Endodermal cell (in vitro differentiated cells): ENCODE measurements around the gene ANKFN1. TPM values are rescaled to one million over a fixed set of nuclear protein-coding genes. Genes with fewer than 3 reads are reported as not detected.
A peak's percentile ranks its signal among the peaks of the same experiment; 100 is the strongest.

Experiments
- DNase-seq: peaks from one replicate; pipeline ENCODE4 v3.0.0-alpha.2; 2017
- H3K27ac ChIP-seq: 2 replicates; pipeline ENCODE4 v1.5.1; 2013; ENCODE audit warnings: mild to moderate bottlenecking, low read depth, low read length, moderate library complexity
- H3K27me3 ChIP-seq: 2 replicates; pipeline ENCODE4 v1.6.1; 2013; ENCODE audit warnings: mild to moderate bottlenecking, low read length, moderate library complexity; ENCODE audit not compliant: insufficient read depth, control insufficient read depth, poor library complexity, severe bottlenecking
- H3K36me3 ChIP-seq: 2 replicates; pipeline ENCODE4 v1.7.0; 2013; ENCODE audit warnings: mild to moderate bottlenecking, low read length, moderate library complexity; ENCODE audit not compliant: control insufficient read depth, insufficient read depth
- H3K4me1 ChIP-seq: one replicate; pipeline ENCODE4 v1.7.0; 2013; ENCODE audit warnings: low read length; ENCODE audit not compliant: control insufficient read depth, insufficient read depth
- H3K4me3 ChIP-seq: 2 replicates; pipeline ENCODE4 v1.5.1; 2013; ENCODE audit warnings: mild to moderate bottlenecking, low read length, moderate library complexity
- H3K9ac ChIP-seq: 2 replicates; pipeline ENCODE4 v1.6.1; 2013; ENCODE audit warnings: mild to moderate bottlenecking, low read length, moderate library complexity; ENCODE audit not compliant: poor library complexity, severe bottlenecking; ENCODE audit errors: extremely low read depth
- H3K9me3 ChIP-seq: 2 replicates; pipeline ENCODE4 v1.6.1; 2013; ENCODE audit warnings: mild to moderate bottlenecking, low read length, moderate library complexity; ENCODE audit not compliant: control insufficient read depth
- H3K27ac Mint-ChIP-seq: 2 replicates; pipeline ENCODE4 v1.8.0; 2020; ENCODE audit warnings: mixed read lengths
- H3K27me3 Mint-ChIP-seq: 2 replicates; pipeline ENCODE4 v1.8.0; 2021; ENCODE audit warnings: mild to moderate bottlenecking, mixed read lengths; ENCODE audit not compliant: insufficient read depth
- H3K36me3 Mint-ChIP-seq: 2 replicates; pipeline ENCODE4 v1.8.0; 2020; ENCODE audit warnings: low read depth, mixed read lengths
- H3K4me1 Mint-ChIP-seq: 2 replicates; pipeline ENCODE4 v1.8.0; 2020; ENCODE audit warnings: mixed read lengths
- H3K4me3 Mint-ChIP-seq: 2 replicates; pipeline ENCODE4 v1.8.0; 2020; ENCODE audit warnings: mild to moderate bottlenecking, moderate library complexity, mixed read lengths
- H3K9me3 Mint-ChIP-seq: 2 replicates; pipeline ENCODE4 v1.8.0; 2020; ENCODE audit warnings: mild to moderate bottlenecking, mixed read lengths
- WGBS, 2 experiments: methylation state at CpG; one replicate each; pipeline versions ENCODE4 v1.1.5 to v1.1.7; 2013; ENCODE audit warnings: missing lambda C conversion rate in 2 of 2, mixed read lengths in 1 of 2; ENCODE audit not compliant: insufficient coverage in 1 of 2, insufficient read length in 1 of 2; 5-methylcytosine and 5-hydroxymethylcytosine counted together
- total RNA-seq, 2 donors: library from RNA; stranded (reverse); fragmentation: NEBNext Ultra II Directional in 1 of 2; extraction: Animal tissue kit (Norgen Biotek cat#: 25700) in 1 of 2; gene quantifications; 2 replicates in 1 of 2; 3 replicates in 1 of 2; pipeline ENCODE4 v1.2.1, GENCODE V29; 2021
- TF ChIP-seq, protein P1 (sequence below): fragments of 200-600 bp; sonication (generic); conservative IDR thresholded peaks from 2 replicates; pipeline ENCODE4 v1.5.0; 2021; ENCODE audit warnings: antibody characterized with exemption, mild to moderate bottlenecking

Gene ANKFN1
- total RNA-seq, 2 donors from 2014 or later: not detected

DNA sequence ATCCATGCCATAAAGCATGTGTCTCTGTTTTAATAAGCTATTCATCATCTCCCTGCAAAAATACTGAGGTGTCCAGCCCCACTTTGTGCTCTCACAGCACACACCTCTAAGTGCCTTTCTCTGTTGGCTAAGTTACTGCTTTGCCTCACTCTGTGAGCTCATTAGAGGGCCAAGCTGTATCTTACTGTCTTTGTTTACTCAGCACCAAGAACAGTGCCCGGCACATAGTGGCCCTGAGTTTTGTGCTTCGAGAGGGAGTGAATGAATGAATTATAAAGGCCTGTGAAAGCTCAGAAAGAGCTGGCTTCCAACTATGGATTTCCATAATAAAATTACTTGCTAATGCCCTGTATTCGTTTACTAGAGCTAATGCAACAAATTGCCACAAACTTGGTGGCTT, 390.0 kb downstream of the ANKFN1 start:
- no peak overlapping the region for H3K27ac Mint-ChIP-seq
- no peaks in the 10 kb centered on the region for H3K4me1 Mint-ChIP-seq

GRCh38 chr17:56545106-56545505, 391.8 kb downstream of the ANKFN1 start:
- TF ChIP-seq, protein P1, sequence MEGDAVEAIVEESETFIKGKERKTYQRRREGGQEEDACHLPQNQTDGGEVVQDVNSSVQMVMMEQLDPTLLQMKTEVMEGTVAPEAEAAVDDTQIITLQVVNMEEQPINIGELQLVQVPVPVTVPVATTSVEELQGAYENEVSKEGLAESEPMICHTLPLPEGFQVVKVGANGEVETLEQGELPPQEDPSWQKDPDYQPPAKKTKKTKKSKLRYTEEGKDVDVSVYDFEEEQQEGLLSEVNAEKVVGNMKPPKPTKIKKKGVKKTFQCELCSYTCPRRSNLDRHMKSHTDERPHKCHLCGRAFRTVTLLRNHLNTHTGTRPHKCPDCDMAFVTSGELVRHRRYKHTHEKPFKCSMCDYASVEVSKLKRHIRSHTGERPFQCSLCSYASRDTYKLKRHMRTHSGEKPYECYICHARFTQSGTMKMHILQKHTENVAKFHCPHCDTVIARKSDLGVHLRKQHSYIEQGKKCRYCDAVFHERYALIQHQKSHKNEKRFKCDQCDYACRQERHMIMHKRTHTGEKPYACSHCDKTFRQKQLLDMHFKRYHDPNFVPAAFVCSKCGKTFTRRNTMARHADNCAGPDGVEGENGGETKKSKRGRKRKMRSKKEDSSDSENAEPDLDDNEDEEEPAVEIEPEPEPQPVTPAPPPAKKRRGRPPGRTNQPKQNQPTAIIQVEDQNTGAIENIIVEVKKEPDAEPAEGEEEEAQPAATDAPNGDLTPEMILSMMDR: no peak
- no peak overlapping the region for H3K9ac ChIP-seq
- Mint-ChIP-seq H3K4me1 (no peaks in the 10 kb centered on the region), H3K9me3 (no peaks in the 10 kb centered on the region), H3K27me3 (no peaks in the 10 kb centered on the region), H3K36me3 (no peaks in the 10 kb centered on the region), H3K4me3 (no peak overlapping the region), H3K27ac (no peak overlapping the region)
- H3K4me3 ChIP-seq: no peak overlapping the region
- no peak overlapping the region for H3K27ac ChIP-seq
- H3K4me1 ChIP-seq: no peaks in the 10 kb centered on the region
- no peaks in the 10 kb centered on the region for H3K9me3 ChIP-seq
- no peaks in the 10 kb centered on the region for H3K27me3 ChIP-seq
- DNase-seq: no peak
- 66 to 86% methylated on average over 1 to 2 of the region's 2 CpGs for WGBS, 2 experiments
- no peaks in the 10 kb centered on the region for H3K36me3 ChIP-seq

More for the DNA sequence above, 390.0 kb downstream of the ANKFN1 start:
- Mint-ChIP-seq H3K4me3 (no peak overlapping the region), H3K9me3 (no peaks in the 10 kb centered on the region), H3K27me3 (no peaks in the 10 kb centered on the region), H3K36me3 (no peaks in the 10 kb centered on the region)
- Histone ChIP-seq H3K9me3 (no peaks in the 10 kb centered on the region), H3K9ac (no peak overlapping the region), H3K4me3 (no peak overlapping the region), H3K36me3 (no peaks in the 10 kb centered on the region), H3K27ac (no peak overlapping the region), H3K27me3 (no peaks in the 10 kb centered on the region), H3K4me1 (no peaks in the 10 kb centered on the region)
- peak; percentile 59 for DNase-seq
- 56 to 92% methylated on average over 1 to 3 of the region's 3 CpGs for WGBS, 2 experiments
- TF ChIP-seq, protein P1: no peak

GRCh38 chr17:56545930-56546329, 392.7 kb downstream of the ANKFN1 start:
- Mint-ChIP-seq H3K36me3 (no peaks in the 10 kb centered on the region), H3K9me3 (no peaks in the 10 kb centered on the region), H3K4me1 (no peaks in the 10 kb centered on the region), H3K27me3 (no peaks in the 10 kb centered on the region), H3K4me3 (no peak overlapping the region), H3K27ac (no peak overlapping the region)
- DNase-seq: no peak
- no peak overlapping the region for H3K27ac ChIP-seq
- H3K4me1 ChIP-seq: no peaks in the 10 kb centered on the region
- H3K9ac ChIP-seq: no peak overlapping the region
- H3K36me3 ChIP-seq: no peaks in the 10 kb centered on the region
- TF ChIP-seq, protein P1: no peak
- H3K4me3 ChIP-seq: no peak overlapping the region
- H3K27me3 ChIP-seq: no peaks in the 10 kb centered on the region
- H3K9me3 ChIP-seq: no peaks in the 10 kb centered on the region
